Stomach (tissue), 9 donors: ENCODE measurements around the gene RGS9BP. TPM values are rescaled to one million over a fixed set of nuclear protein-coding genes. Genes with fewer than 3 reads are reported as not detected.

Experiments
- DNase-seq, 2 donors: peaks; one replicate each; pipeline versions ENCODE4 v3.0.0 to v3.0.0-alpha.2; 2013 to 2019
- H3K27ac ChIP-seq, 5 donors: fragments of 200-600 bp in 4 of 5; sonication (generic) in 4 of 5; one replicate each; pipeline ENCODE4 v1.5.1; 2013 to 2019; ENCODE audit warnings: mild to moderate bottlenecking in 1 of 5, moderate library complexity in 1 of 5
- H3K27me3 ChIP-seq, 3 donors: fragments of 200-600 bp; sonication (generic); one replicate each; pipeline ENCODE4 v1.5.1; 2017 to 2019; ENCODE audit warnings: mixed run types in 1 of 3
- H3K36me3 ChIP-seq, 4 donors: fragments of 200-600 bp; sonication (generic); 1 replicate in 3 of 4; 2 replicates in 1 of 4; pipeline ENCODE4 v1.5.1; 2016 to 2019
- H3K4me1 ChIP-seq, 4 donors: fragments of 200-600 bp; sonication (generic); one replicate each; pipeline ENCODE4 v1.5.1; 2016 to 2019
- H3K4me3 ChIP-seq, 4 donors: fragments of 200-600 bp; sonication (generic) in 3 of 4; one replicate each; pipeline ENCODE4 v1.5.1; 2016 to 2019; ENCODE audit warnings: mild to moderate bottlenecking in 1 of 4
- H3K9me3 ChIP-seq, 4 donors: fragments of 200-600 bp; sonication (generic); one replicate each; pipeline ENCODE4 v1.5.1; 2016 to 2019
- EP300 ChIP-seq: sonication (generic); formaldehyde crosslinking; IDR thresholded peaks from one replicate; pipeline ENCODE4 v1.6.1; 2017; ENCODE audit warnings: antibody characterized with exemption
- POLR2A ChIP-seq, 4 donors: fragments of 450-650 bp; IDR thresholded peaks; one replicate each; pipeline ENCODE4 v1.6.1; 2016; ENCODE audit warnings: antibody characterized with exemption in 4 of 4, control low read depth in 2 of 4, mild to moderate bottlenecking in 1 of 4, moderate library complexity in 1 of 4
- POLR2AphosphoS5 ChIP-seq, 3 donors: sonication (generic); formaldehyde crosslinking; IDR thresholded peaks; one replicate each; pipeline ENCODE4 v1.6.1; 2016; ENCODE audit warnings: antibody characterized with exemption in 3 of 3
- WGBS, 5 donors: extraction: QIAGEN DNeasy Blood & Tissue Kit in 3 of 5; methylation state at CpG; one replicate each; pipeline versions ENCODE4 v1.1.5 to v1.1.7; 2013 to 2018; 5-methylcytosine and 5-hydroxymethylcytosine counted together
- intact Hi-C: fragments of 100-400 bp; cut with DNase I; formaldehyde crosslinking; loops from one replicate; pipeline ENCODE4 v1.15.1; 2023; ENCODE audit warnings: low total_unique reads
- polyA plus RNA-seq, 3 donors: library from polyadenylated mRNA; stranded (reverse); fragments of 200-250 nt; gene quantifications; one replicate each; pipeline ENCODE4 v1.2.3, GENCODE V29; 2013
- total RNA-seq, 5 donors: library from RNA; depleted of rRNA; stranded (reverse); fragments of >200 nt; gene quantifications; one replicate each; pipeline versions ENCODE4 v1.1.0 to v1.2.3, GENCODE V29; 2014 to 2016
- TF ChIP-seq, protein P1 (sequence below), 7 experiments: fragments of 450-650 bp in 4 of 7; fragments of 200-600 bp in 3 of 7; sonication (generic) in 3 of 7; IDR thresholded peaks; one replicate each; pipeline ENCODE4 v1.5.1; 2016 to 2019; ENCODE audit warnings: antibody characterized with exemption in 7 of 7, control low read depth in 2 of 7, mild to moderate bottlenecking in 1 of 7
- donor health status: healthy with polysubstance abuse.
- donor health status: Bipolar disorder and iron deficiency.
- donor health status: healthy.

RGS9BP gene
- total and polyA plus RNA-seq, 8 donors: 0.15 to 1.2 (median 0.19) TPM; not detected in 3

DNA sequence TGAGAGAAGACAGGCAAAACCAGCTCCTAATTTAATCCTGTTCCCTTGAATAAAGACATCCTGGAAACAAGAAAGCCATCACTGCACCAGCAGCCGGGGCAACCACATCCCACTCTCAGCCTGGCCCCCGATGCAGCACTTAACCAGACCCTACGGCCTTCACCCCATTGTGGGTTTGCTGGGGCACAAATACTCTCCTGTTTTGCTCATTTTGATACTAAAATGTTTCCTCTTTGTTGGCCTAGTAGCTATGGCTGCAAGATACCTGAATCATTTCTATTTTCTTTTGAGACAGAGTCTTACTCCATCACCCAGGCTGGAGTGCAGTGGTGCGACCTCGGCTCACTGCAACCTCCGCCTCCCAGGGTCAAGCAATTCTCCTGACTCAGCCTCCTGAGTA is 29.1 kb upstream of the RGS9BP start:
- no peak for DNase-seq
- Histone ChIP-seq H3K4me3 (no peak overlapping the region), H3K27me3 (no peaks in the 10 kb centered on the region), H3K9me3 (no peaks in the 10 kb centered on the region), H3K4me1 (peaks cover 0 to 7% (median 6%) of the 10 kb centered on the region in 4 donors), H3K27ac (no peak overlapping the region), H3K36me3 (peaks cover 49 to 91% (median 85%) of the 10 kb centered on the region in 4 donors)
- intact Hi-C loops: no loop called here
- no peak for TF ChIP-seq EP300
- TF ChIP-seq POLR2A (IDR thresholded peaks at IDR 0.05): no peak
- no peak for TF ChIP-seq POLR2AphosphoS5 (IDR thresholded peaks at IDR 0.05)
- TF ChIP-seq, protein P1, sequence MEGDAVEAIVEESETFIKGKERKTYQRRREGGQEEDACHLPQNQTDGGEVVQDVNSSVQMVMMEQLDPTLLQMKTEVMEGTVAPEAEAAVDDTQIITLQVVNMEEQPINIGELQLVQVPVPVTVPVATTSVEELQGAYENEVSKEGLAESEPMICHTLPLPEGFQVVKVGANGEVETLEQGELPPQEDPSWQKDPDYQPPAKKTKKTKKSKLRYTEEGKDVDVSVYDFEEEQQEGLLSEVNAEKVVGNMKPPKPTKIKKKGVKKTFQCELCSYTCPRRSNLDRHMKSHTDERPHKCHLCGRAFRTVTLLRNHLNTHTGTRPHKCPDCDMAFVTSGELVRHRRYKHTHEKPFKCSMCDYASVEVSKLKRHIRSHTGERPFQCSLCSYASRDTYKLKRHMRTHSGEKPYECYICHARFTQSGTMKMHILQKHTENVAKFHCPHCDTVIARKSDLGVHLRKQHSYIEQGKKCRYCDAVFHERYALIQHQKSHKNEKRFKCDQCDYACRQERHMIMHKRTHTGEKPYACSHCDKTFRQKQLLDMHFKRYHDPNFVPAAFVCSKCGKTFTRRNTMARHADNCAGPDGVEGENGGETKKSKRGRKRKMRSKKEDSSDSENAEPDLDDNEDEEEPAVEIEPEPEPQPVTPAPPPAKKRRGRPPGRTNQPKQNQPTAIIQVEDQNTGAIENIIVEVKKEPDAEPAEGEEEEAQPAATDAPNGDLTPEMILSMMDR (IDR thresholded peaks at IDR 0.05): no peak
- 84 to 94% (median 88%) methylated on average over 6 of the region's 6 CpGs for WGBS, 5 donors

DNA sequence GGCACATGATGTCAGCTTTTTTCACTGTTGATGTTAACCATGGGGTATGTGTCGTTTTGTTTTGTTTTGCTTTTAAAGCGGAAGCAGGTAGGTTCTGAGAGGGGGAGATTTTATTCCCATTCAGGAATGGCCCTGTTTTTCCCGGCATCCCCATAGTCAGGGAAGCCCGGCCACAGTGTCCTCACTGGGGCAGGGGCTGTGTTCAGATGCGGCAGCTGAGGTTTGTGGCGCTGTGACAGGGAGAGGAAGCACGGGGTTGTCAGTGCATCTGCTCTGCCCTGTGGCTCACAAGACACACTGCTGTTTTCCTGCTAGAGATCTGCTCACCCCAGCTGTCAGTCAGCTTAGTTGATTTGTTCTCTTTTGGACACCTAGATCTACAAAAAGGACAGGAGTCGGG is 28.3 kb upstream of the RGS9BP start:
- intact Hi-C loops: no loop called here
- Histone ChIP-seq H3K36me3 (peaks cover 42 to 83% (median 77%) of the 10 kb centered on the region in 4 donors), H3K27ac (no peak overlapping the region), H3K4me1 (peaks cover 7 to 15% (median 12%) of the 10 kb centered on the region in 4 donors), H3K9me3 (no peaks in the 10 kb centered on the region), H3K27me3 (no peaks in the 10 kb centered on the region), H3K4me3 (no peak overlapping the region)
- 86 to 91% (median 90%) methylated on average over 8 of the region's 8 CpGs for WGBS, 5 donors
- DNase-seq: peak in 1 of 2 donors; percentile 9
- TF ChIP-seq POLR2AphosphoS5 (IDR thresholded peaks at IDR 0.05) (no peak), POLR2A (IDR thresholded peaks at IDR 0.05) (no peak), EP300 (no peak)
- TF ChIP-seq, protein P1 (IDR thresholded peaks at IDR 0.05): no peak

DNA sequence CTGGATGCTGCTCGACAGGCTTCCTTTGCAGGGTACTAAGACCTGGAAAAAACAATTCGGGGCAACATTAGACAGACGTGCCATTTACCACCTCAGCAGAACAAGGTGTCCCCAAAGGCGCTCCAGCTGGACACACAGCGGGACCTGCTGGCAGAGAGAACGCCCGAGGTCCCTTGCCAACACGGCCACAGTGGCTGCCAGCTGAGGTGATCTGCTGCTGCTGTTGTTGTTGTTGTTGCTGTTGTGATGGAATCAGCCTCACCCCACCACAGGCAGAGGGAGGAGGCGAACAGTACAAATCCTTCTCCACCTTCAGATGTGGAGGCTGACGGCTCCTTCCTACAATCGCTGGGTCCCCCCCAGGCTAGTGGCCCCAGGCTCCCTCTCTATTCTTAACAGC is 25.9 kb upstream of the RGS9BP start:
- peaks cover 23 to 64% (median 60%) of the 10 kb centered on the region in 4 donors for H3K36me3 ChIP-seq
- 94 to 98% (median 96%) methylated on average over 7 to 11 of the region's 11 CpGs for WGBS, 5 donors

DNA sequence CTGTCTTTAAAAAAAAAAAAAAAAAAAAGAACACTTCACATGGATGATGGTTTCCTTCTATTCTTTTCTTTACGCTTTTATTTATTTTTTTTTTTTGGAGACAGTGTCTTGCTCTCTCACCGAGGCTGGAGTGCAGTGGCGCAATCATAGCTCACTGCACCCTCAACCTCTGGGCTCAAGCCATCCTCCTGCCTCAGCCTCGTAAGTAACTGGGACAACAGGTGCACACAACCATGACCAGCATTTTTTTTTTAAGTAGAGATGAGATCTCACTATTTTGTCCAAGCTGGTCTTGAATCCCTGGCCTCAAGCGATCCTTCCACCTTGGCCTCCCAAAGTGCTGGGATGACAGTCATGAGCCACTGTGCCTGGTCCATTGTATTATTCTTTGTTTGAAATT is 25.0 kb upstream of the RGS9BP start:
- Histone ChIP-seq H3K4me3 (no peak overlapping the region), H3K4me1 (peaks cover 22 to 34% (median 27%) of the 10 kb centered on the region in 4 donors), H3K9me3 (no peaks in the 10 kb centered on the region), H3K27ac (peak overlapping the region in 1 of 5 donors; percentile 62), H3K27me3 (no peaks in the 10 kb centered on the region), H3K36me3 (peaks cover 32 to 65% (median 62%) of the 10 kb centered on the region in 4 donors)
- intact Hi-C loops: no loop called here
- 90 to 95% (median 93%) methylated on average over 5 of the region's 5 CpGs for WGBS, 5 donors
- no peak for DNase-seq
- TF ChIP-seq, protein P1 (IDR thresholded peaks at IDR 0.05): no peak
- TF ChIP-seq EP300 (no peak), POLR2AphosphoS5 (IDR thresholded peaks at IDR 0.05) (no peak), POLR2A (IDR thresholded peaks at IDR 0.05) (no peak)

More for the DNA sequence above, 25.9 kb upstream of the RGS9BP start:
- H3K4me3 ChIP-seq: no peak overlapping the region
- H3K27me3 ChIP-seq: no peaks in the 10 kb centered on the region
- no peak for TF ChIP-seq POLR2A (IDR thresholded peaks at IDR 0.05)
- no peak for TF ChIP-seq POLR2AphosphoS5 (IDR thresholded peaks at IDR 0.05)
- no peak for TF ChIP-seq EP300
- TF ChIP-seq, protein P1 (IDR thresholded peaks at IDR 0.05): no peak
- DNase-seq: no peak
- no peaks in the 10 kb centered on the region for H3K9me3 ChIP-seq
- no peak overlapping the region for H3K27ac ChIP-seq
- H3K4me1 ChIP-seq: peaks cover 22 to 34% (median 27%) of the 10 kb centered on the region in 4 donors
- intact Hi-C loops: no loop called here
